NCI-H524 (cell line): ENCODE measurements around the gene ADAMTS10.
A peak's percentile ranks its signal among the peaks of the same experiment; 100 is the strongest.
"Not testable (repeated sequence)": the region's sequence is repeated elsewhere in the genome, so short reads cannot be mapped to it uniquely, and the experiment has no call there.

Experiments used
- DNase-seq, 2 experiments: peaks; one replicate each; lab custom pipeline; 2025; lab: John Stamatoyannopoulos, UW

Gene ADAMTS10

DNA sequence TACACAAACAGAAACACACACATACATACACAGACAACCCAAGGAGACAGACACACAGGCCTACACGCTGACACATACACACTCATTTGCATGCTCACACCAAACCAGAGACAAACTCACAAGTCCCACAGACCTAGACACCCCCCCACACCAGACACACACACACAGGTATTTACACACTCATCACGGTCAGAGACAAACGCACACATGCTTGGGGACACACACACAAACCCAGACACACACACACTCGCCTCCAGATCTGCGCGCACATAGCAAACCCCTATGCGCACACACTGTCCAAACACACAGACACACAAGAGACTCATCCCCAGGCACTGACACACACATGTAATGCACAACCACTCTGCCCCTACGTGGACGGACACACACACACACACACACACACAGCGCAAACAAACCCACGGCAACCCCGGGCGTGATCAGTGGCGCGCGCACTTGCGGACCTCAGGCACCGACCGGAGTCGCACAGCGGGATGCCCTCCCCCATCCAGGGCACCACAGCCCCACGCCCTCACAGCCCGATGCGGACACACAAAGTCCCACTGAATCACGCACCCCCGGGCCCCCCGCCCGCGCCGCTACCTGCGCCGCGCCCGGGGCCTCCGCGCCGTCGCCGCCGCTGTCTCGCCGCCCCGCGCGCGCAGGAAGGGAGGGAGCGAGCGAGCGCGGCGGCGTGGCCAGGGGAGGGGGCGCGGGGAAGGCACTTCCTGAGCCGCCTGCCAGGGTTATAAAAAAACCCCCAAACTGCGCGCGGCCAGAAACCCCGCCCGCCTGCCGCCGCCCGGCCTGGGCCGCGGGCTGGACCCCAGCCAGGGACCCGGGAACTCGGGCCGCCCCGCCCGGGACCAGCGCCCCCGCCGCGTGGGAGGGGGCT is at the start of gene ADAMTS10:
Gene ADAMTS10, minus strand, starts transcription at position 675 of the 895 bp plus-strand sequence. CDS start 5,005 bp downstream, outside the sequence.
- DNase-seq: no peak

DNA sequence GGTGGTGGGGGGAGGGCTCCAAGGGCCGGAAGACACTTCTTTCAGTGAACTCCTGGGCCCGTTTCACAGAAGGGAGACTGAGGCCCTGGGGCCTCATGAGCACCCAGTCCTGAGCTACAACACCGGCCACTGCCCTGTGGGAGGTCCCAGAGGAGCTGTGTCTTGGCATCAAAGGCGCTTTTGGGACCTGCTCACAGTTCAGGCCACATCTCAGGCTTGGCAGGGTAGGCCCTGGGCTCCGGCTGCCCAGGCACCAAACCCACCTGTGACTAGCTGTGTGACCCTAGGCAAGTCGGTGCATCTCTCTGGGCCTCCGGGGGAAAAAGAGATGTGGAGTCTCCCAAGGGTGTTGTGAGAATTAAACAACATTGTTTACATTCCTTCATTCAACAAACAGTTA is 49.4 kb upstream of the ADAMTS10 start:
- DNase-seq: no peak

DNA sequence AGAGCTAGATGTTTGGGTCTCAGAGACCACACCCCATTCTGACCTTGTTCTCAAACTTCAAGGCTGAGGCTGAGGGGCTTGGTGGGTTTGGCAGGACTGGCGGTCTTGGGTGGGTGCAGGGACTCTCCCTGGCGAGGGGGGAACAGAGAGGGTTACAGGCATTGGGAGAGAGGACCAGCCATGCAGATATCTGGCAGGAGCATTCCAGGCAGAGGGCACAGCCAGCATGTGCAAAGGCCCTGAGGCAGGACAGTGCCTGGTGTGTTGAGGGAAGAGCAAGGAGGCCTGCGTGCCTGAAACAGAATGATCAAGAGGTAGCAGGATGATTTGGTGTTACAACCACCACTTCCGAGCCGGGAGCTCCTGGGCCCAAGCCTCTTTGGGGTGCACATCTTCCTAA is 47.4 kb upstream of the ADAMTS10 start:
- DNase-seq: no peak

DNA sequence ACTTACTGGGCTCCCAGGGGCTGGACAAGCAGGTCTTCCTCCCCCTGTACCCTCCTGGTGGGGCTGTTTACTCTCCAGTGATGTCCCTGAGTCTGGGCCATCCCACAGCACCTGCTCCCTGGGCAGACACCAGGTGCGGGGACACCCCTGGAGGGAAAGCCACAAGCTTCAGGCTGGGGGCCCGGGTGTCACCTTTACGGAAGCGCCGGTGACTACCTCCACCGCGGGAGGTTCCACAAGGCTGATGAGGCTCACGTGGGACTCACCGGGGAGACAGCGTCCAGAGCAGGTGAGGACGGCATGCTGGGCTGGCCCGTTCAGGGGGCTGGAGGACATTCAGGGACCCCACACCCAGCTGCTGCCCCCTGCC is 44.8 kb upstream of the ADAMTS10 start:
- no peak for DNase-seq

DNA sequence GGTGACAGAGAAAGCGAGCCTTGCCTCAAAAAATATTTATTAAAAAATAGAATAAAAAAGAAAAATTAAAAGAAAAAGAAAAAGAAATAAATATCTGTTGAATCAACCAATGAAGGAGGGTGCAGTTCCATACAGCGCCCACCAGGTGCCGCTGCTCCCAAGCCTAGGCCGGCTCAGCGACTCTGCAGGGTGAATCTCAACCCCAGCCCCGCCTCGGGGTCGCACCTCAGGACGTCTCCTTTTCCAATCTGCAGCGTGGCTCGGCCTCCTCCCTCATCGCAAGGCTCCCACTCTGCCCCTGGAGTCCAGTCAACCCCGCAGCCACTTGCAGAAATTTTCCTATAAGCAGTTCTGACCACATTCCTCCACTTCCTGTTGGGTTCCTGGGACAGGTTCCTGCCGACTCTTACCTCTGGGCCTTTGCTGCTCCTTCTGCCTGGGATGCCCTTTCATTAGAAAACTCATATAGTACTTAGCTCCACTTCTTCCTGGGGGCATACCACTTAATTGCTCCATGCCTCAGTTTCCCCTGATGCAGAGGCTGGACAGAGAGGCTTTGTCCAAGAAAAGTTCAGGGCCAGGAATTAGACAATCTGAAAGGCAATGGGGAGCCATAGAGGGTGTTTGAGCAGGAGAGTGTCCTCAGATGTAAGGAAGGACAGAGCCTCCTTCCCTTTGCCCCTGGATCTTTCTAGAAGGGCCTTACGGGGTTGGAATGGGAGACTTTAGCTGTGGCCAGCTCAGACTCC is 44.2 kb upstream of the ADAMTS10 start:
- peak in 1 of 2 experiments; percentile 27 for DNase-seq

DNA sequence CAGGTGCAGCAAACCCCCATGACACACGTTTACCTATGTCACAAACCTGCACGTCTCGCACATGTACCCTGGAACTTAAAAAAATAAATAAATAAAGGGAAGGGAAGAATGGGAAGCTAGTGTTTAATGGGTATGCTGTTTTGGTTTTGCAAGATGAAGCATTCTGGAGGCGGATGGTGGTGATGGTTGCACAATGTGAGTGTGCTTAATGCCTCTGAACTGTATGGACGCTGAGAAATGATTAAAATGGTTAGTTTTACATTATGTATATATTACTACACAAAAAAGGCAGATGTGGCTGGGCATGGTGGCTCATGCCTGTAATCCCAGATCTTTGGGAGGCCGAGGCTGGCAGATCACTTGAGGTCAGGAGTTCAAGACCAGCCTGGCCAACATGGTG is 37.7 kb upstream of the ADAMTS10 start:
- no peak for DNase-seq

DNA sequence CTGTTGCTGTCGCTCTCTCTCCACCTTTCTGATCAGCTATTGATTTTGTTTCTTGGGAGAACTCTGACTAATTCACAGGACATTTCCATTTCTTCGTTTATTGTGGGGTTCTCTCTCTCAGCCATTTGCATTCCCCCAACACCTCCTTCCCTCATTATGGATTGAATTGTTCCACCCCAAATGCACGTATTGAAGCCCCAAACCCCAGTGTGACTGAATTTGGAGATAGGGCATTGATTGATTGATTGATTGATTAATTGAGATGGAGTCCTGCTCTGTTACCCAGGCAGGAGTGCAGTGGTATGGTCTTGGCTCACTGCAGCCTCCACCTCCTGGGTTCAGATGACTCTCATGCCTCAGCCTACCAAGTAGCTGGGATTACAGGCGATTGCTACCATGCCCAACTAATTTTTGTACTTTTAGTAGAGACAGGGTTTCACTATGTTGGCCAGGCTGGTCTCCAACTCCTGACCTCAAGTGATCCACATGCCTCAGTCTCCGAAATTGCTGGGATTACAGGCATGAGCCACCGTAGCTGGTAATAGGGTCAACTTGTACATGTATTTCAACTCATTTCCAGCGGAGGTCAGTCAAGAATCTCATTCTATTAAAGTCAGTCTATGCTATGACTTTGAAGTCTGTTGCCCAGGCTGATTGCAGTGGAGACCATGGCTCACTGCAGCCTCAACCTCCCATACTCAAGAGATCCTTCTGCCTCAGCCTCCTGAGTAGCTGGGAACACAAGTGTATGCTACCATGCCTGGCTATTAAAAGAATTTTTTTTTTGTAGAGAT is 33.5 kb upstream of the ADAMTS10 start:
- no peak for DNase-seq

DNA sequence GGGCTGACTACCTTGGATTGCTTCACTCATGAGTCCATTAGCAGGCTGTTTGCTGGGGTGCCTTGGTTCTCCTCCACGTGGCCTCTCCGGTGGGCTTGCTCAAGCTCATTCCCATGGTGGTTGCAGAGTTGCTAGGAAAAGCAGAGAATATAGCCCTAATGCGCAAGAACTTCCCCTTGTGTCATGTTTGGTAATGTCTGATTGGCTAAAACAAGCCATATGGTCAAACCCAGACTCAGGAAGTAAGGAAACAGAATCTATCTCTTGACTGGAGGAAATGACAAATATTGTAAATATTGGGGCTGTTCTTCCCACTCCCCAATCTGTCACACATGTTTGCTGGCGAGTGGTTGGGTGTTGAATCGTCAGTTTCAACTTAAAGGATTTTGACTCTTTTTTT is 32.0 kb upstream of the ADAMTS10 start:
- DNase-seq: no peak

DNA sequence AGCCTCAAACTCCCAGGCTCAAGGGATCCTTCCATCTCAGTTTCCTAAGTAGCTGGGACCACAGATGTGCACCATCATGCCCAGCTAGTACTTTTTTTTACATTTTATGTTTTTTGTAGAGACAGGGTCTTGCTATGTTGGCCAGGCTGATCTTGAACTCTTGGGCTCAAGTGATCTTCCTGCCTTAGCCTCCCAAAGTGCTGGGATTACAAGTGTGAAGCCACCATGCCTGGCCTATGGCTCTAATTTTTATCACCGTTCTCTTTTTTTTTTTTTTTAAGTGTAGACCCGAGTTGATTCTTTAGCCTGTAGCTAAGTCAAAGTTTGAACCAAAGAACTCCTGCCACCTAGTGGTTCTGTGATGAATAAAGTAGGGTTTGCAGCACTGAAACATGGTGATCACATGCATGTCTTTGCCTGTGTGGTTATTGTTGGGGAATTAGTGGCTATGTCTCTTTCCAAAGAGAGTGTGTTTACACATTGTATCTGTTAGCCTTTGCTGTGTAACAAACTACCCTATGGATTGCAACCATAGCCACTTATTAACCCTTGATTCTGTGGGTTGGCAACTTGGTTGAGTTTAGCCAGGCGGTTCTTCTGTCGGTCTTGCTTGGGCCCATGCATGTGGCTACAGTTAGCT is 31.5 kb upstream of the ADAMTS10 start:
- DNase-seq: peak in 1 of 2 experiments; percentile 9

DNA sequence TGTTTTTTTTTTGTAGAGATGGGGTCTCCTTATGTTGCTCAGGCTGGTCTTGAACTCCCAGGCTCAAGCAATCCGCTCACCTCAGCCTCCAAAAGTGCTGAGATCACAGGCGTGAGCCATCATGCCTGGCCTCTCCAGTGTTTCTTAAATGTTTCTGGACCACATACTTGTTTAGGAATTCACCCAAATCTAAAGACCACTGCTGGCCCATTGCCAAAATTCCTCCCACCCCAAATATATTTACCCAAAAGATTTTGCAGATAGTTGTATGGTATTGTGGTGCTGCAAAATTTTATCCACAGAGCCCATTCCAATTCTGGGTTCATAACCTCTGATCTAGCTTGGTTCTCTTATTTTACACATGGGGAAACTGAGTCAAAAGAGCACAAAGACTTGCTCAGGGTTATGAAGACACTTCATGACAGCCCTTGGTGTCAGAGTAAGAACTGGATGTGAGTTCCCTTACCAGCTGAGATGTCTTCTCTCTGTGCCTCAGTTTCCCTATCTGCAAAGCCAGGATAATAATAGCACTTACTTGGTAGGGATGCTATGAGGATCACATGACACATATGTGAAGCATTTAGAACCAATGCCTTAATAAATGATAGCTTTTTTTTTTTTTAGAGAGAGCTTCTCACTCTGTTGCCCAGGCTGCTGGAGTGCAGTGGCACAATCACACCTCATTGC is 30.8 kb upstream of the ADAMTS10 start:
- no peak for DNase-seq

DNA sequence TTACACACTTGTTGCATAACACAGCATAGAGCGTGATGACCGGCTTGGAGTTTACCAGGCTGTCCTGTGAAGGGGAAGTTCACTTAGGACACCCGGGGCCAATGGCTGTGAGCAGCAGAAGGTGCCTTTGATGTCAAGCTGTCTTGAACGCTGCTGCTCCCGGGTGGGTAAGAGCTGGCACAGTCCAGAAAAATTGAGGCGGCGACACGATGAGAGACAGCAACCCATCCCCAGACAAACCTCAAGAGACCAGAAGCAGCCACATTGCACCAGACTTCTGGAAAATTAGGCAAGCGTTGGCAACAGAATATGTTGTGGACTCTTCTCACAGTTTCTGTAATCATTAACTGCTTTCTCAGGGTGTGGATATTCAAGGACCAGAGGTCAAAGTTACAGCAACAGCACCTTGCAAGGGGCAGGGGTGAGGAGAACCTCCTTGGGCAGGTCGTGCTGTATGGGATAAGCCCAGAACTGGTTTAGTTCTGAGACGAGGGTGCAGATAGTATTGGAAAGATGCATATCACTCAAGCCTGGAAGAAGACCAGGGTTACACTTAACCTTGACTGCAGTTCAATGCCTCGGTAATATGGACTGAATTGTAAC is 30.0 kb upstream of the ADAMTS10 start:
- DNase-seq: no peak

DNA sequence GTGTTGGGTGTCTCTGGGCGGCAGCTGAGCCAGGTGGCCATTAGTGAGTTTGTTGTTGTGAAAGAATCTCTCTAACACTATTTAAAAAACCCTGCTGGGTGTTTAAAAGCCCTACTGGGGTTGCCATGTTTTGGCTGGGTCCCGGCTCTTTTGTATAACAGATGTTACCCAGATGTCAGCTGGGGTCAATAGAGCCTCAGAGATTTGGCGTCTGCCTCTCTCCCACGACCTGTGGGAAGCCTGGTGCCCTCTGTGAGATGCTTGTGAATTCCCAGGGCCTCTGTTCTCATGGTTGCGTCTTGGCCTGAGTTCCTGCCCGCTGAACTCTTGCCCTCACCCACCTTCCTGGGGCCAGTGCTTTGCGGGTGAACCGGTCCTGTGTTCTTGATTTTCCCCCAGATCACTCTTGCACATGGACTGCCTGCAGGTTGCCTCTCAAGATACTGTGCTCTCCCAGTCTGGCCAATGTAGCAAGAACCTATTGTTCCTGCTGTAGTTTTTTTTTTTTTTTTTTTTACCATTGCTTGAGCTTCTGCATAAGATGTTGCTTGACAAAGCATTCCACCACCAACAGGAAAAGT is 29.4 kb upstream of the ADAMTS10 start:
- DNase-seq: no peak

DNA sequence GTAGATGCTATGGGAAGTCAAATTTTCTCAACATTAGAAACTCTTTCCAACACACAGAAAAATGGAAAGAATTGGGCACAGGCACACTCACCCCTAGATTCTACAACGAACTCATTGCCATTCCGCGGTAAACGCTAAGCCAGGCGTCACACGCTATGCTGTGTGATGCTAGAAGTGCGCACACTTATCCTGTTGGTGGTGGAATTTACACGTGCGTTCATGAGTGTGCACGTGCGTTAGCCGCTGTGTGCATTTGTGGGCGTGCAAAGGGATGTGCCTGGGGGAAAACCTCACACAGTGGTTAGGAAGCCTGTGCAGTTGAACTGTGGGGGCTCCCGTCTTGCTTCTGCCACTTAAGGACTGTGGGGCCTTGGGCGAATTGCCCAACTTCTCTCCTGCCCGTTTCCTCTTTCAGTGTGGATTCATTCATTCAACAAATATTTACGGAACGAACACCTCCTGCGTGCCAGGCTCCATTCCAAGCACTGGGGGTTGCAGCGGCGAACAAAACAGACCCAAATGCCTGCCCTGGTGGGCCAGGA is 27.6 kb upstream of the ADAMTS10 start:
- DNase-seq: no peak

DNA sequence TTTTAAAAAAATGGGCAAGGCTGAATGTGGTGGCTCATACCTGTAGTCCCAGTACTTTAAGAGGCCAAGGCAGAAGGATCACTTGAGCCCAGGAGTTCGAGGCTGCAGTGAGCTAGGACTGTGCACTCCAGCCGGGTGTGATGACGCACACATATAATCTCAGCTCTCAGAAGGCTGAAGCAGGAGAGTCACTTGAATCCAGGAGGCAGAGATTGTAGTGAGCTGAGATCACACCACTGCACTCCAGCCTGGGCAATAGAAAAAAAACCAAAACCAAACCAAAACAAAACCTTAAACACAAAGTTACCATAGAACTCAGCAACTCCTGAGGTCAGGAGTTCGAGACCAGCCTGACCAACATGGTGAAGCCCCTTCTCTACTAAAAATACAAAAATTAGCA is 26.6 kb upstream of the ADAMTS10 start:
- DNase-seq: not testable (repeated sequence)

DNA sequence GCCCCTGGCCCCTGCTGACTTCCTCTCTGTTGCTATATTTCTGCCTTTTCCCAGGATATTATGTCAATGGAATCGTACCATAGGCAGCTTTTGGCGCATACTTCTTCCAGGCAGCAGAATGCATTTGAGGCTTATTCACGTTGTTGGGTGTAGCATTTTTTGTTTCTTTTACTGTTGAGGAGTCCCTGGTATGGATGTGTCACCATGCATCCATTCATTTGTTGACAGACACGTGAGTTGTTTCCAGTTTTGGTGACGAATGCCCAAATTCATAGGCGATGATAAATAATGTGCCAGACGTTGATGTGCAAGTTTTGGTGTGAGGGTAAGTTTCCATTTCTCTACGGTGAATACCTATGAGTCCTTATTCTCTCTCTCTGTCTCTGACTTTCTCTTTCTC is 24.9 kb upstream of the ADAMTS10 start:
- DNase-seq: no peak

DNA sequence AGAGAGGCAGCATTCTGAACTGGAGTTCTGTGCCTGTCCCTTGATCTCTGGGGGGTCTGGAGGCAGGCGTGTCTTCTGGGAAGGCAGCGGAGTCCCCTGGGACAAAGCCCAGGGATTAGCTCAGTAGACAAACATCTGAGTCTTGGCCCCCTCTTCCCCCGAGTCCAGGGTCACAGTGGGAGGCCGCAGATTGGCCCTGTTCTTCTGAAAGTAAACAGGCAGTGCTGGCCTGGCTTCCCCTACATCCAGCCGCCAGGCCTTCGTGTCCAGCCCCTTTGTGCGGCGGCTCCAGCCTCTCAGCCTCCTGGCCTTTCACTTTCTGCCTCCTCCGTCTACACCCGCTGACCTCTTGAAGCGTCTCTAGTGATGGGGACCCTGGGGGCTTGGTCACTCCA is 20.9 kb upstream of the ADAMTS10 start:
- DNase-seq: no peak

DNA sequence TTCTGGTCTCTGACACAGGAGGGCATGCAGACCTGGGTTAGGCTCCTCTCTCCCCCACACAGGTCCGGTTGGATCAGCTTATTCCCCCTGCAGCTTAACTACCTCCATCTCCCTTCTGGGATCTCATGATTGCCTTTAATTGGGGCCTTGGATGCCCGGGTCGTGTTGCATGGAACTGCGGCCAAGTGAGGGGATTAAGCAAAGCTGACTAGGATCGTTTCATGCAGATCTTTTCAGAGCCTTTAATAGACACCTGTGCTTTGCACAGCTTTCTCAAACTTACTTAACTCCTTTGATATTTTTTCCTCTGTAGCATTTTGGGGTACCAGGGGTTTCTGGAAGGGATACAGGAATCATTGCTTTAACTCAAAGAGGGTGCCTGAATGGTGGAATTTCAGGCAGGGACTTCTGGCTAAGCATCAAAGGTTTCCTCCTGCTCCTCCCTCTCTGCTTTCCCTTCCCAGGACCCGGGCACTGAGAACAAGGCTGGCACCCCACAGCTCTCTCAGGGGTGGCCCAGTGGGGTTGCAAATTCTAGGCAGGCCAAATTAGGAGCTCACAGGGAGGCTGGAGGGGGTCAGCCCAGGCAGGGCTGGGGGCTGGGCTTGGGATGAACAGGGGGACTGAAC is 20.4 kb upstream of the ADAMTS10 start:
- no peak for DNase-seq

DNA sequence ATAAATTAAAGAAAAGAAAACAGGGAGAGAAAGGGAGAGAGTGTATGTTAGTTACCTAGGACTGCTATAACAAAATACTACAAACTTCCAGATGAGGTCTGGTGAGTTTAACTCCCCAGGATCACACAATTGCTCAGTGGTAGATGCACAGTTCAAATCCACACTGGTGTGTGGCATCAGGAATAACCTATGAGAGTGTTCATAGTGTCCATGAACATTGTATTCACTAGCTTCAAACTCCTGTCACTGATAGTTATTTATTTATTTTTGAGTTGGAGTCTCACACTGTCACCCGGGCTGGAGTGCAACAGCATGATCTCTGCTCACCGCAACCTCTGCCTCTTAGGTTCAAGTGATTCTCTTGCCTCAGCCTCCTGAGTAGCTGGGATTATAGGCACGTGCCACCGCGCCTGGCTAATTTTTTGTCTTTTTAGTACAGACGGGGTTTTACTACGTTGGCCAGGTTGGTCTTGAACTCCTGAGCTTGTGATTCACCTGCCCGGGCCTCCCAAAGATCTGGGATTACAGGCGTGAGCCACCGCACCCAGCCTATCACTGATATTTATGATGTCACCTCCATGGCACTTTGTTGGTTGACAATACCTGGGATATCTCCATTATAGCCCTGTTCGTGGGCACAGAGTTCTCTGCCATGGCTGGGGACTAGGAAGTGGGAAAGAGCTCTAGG is 19.6 kb upstream of the ADAMTS10 start, which contains the start of gene NFILZ:
Gene NFILZ, plus strand, starts transcription at position 638 of the 688 bp plus-strand sequence. CDS start 46,133 bp downstream, outside the sequence.
- no peak for DNase-seq

DNA sequence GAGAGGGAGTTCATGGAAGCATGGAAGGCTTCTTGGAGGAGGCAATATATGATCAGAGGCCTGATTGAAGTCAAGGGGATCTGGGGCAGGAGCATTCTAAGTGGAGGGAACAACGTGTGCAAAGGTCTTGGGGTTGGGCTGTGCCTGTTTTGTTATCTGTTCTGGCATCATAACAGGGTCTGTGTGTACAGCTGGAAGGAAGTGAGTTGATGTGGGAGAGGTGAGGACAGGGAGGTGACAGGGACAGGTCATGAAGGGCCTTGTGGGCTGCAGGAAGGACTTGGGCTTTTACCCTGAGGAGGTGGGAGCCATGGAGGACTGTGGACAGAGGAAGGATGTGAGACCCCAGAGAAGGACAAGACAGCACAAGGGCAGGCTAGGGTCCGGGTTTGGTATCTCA is 18.7 kb upstream of the ADAMTS10 start:
- DNase-seq: no peak
